GM18867 (cell line): Measurements from ENCODE around the gene RER1.

Experiments used
- ATAC-seq: cut with Tn5 transposase; IDR thresholded peaks from one replicate; pipeline ENCODE4 v1.9.1; 2021; ENCODE audit warnings: mild to moderate bottlenecking, moderate library complexity; ENCODE audit not compliant: unreplicated experiment

The RER1 gene

GRCh38 chr1:2386636-2387611 is 4.7 kb upstream of the RER1 start:
- ATAC-seq, result no peak

GRCh38 chr1:2388004-2388913 is 3.4 kb upstream of the RER1 start:
- no peak for ATAC-seq

GRCh38 chr1:2389644-2390043 is 2.0 kb upstream of the RER1 start:
- ATAC-seq, result no peak

GRCh38 chr1:2391931-2392509 is 379 bp downstream of the RER1 start:
- ATAC-seq, result peak; percentile 18

- no peak for ATAC-seq
Observed at GRCh38 chr1:2392686-2393085, 1.0 kb downstream of the RER1 start.

- ATAC-seq, result no peak
Observed at GRCh38 chr1:2393471-2393877, 1.8 kb downstream of the RER1 start.

- no peak for ATAC-seq
Observed at GRCh38 chr1:2394220-2394619, 2.6 kb downstream of the RER1 start.

- ATAC-seq, result no peak
Observed at GRCh38 chr1:2394761-2395160, 3.1 kb downstream of the RER1 start.

- ATAC-seq, result no peak
Observed at GRCh38 chr1:2395245-2395644, 3.6 kb downstream of the RER1 start.

GRCh38 chr1:2396059-2396458 is 4.4 kb downstream of the RER1 start:
- ATAC-seq, result no peak

- ATAC-seq, result no peak
Observed at GRCh38 chr1:2396476-2396875, 4.8 kb downstream of the RER1 start.

GRCh38 chr1:2397007-2397679 is 5.5 kb downstream of the RER1 start:
- no peak for ATAC-seq

GRCh38 chr1:2398871-2399270 is 7.2 kb downstream of the RER1 start:
- no peak for ATAC-seq

GRCh38 chr1:2399890-2400575 is 8.4 kb downstream of the RER1 start:
- ATAC-seq, result no peak

GRCh38 chr1:2400576-2400909 is 8.9 kb downstream of the RER1 start:
- ATAC-seq, result no peak

- no peak for ATAC-seq
Observed at GRCh38 chr1:2400950-2401649, 9.5 kb downstream of the RER1 start.

- no peak for ATAC-seq
Observed at GRCh38 chr1:2402420-2402819, 10.8 kb downstream of the RER1 start.

GRCh38 chr1:2403273-2403672 is 11.6 kb downstream of the RER1 start:
- no peak for ATAC-seq

GRCh38 chr1:2404142-2404889 is 12.7 kb downstream of the RER1 start:
- no peak for ATAC-seq
